ENCODE measurements around the gene SND1. TPM values are rescaled to one million over a fixed set of nuclear protein-coding genes. Genes with fewer than 3 reads are reported as not detected.

The SND1 gene
- total and polyA plus RNA-seq, 4 donors = 50.3 to 150 (median 105) TPM

GRCh38 chr7:128137181-128137580, 485.2 kb downstream of the SND1 start:
- 43% methylated on average over 9 of the region's 9 CpGs for WGBS, 2 donors
- Histone ChIP-seq H3K27me3 (ENCODE audit: control insufficient read depth in 1 of 2, insufficient read depth in 2 of 2, low read length in 1 of 2) (peaks cover 0 to 2% of the 10 kb centered on the region in 2 donors), H3K4me1 (ENCODE audit: control insufficient read depth in 1 of 2, insufficient read depth in 2 of 2, low read length in 2 of 2) (no peaks in the 10 kb centered on the region), H3K36me3 (ENCODE audit: control insufficient read depth in 1 of 2, insufficient read depth in 2 of 2, low read length in 1 of 2) (no peaks in the 10 kb centered on the region), H3K27ac (ENCODE audit: low read depth in 1 of 2, low read length in 2 of 2) (no peak overlapping the region), H3K9me3 (ENCODE audit: control insufficient read depth, low read length) (peaks cover 2% of the 10 kb centered on the region), H3K4me3 (ENCODE audit: low read length in 2 of 2) (no peak overlapping the region)
- no peak for DNase-seq
- ATAC-seq (ENCODE audit: low FRiP score) = no peak
- intact Hi-C loops (cut with DNase I) = no loop called here

DNA sequence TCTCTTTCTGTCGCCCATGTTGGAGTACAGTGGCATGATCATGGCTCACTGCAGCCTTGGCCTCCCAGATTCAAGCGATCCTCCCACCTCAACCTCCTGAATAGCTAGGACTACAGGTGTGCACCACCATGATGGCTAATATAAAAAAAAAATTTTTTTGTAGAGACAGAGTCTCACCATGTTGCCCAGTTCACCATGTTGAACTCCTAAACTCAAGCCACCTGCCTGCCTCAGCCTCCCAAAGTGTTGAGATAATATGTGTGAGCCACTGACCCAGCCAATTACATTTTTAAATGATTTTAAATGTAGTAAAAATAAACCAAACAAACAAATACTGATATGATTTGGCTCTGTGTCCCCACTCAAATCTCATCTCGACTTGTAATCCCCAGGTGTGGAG, 487.4 kb downstream of the SND1 start:
- Histone ChIP-seq H3K27ac (ENCODE audit: low read depth in 1 of 2, low read length in 2 of 2) (no peak overlapping the region), H3K36me3 (ENCODE audit: control insufficient read depth in 1 of 2, insufficient read depth in 2 of 2, low read length in 1 of 2) (no peaks in the 10 kb centered on the region), H3K27me3 (ENCODE audit: control insufficient read depth in 1 of 2, insufficient read depth in 2 of 2, low read length in 1 of 2) (peaks cover 0 to 2% of the 10 kb centered on the region in 2 donors), H3K4me1 (ENCODE audit: control insufficient read depth in 1 of 2, insufficient read depth in 2 of 2, low read length in 2 of 2) (no peaks in the 10 kb centered on the region), H3K4me3 (ENCODE audit: low read length in 2 of 2) (no peak overlapping the region), H3K9me3 (ENCODE audit: control insufficient read depth, low read length) (peaks cover 6% of the 10 kb centered on the region)
- DNase-seq (no peak), ATAC-seq (ENCODE audit: low FRiP score) (no peak)
- intact Hi-C loops (cut with DNase I) = no loop called here
- WGBS, 2 donors = 71 to 80% methylated on average over 3 of the region's 3 CpGs

DNA sequence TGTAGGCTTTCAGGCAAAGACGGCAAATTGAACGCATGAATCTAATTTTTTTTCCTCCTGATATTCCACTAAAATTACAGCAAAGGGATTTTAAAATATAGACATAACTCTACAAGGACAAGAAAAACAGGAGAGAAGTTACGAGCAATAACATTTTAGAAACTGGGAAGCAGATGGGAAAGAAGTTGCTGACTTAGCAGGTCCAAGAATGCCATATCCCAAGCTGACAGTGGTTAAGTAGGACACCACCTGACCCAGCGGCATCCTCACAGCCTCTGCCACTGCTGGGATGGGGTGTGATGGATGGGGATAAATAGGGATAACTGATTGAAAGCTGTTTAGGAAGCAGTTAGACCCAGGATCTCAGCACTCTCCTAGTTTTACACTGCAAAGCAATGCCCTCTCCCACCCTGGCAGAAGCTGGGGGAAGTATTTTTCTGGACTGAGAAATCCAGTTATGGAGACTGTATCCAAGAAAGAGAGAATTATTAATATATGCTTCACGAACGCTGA, 489.7 kb downstream of the SND1 start:
- ATAC-seq (ENCODE audit: low FRiP score) (no peak), DNase-seq (no peak)
- intact Hi-C loops (cut with DNase I) = no loop called here
- Histone ChIP-seq H3K36me3 (ENCODE audit: control insufficient read depth in 1 of 2, insufficient read depth in 2 of 2, low read length in 1 of 2) (no peaks in the 10 kb centered on the region), H3K4me1 (ENCODE audit: control insufficient read depth in 1 of 2, insufficient read depth in 2 of 2, low read length in 2 of 2) (no peaks in the 10 kb centered on the region), H3K4me3 (ENCODE audit: low read length in 2 of 2) (no peak overlapping the region), H3K9me3 (ENCODE audit: control insufficient read depth, low read length) (peaks cover 6% of the 10 kb centered on the region), H3K27me3 (ENCODE audit: control insufficient read depth in 1 of 2, insufficient read depth in 2 of 2, low read length in 1 of 2) (no peaks in the 10 kb centered on the region), H3K27ac (ENCODE audit: low read depth in 1 of 2, low read length in 2 of 2) (no peak overlapping the region)
- 69 to 81% methylated on average over 6 of the region's 6 CpGs for whole genome bisulfite sequencing, 2 donors

Small RNA genes within 50 kb of the gene (microRNA-seq; reads per million reads assigned to microRNA genes)
- gene MIR593 = 0 reads per million in 2 donors

Other genes with a start within 250 kb of the SND1 start
- 10 to 100 TPM; 13.1 to 13.6 TPM for gene GCC1, start 66.6 kb upstream of the SND1 start, total RNA-seq
- 1 to 10 TPM; 5.5 to 7.3 TPM for gene GCC1, start 66.6 kb upstream of the SND1 start, polyA plus RNA-seq
- gene ARF5, start 63.8 kb upstream of the SND1 start, total RNA-seq = 10 to 100 TPM; 91.6 to 92.9 TPM
- 100 to 1,000 TPM; 158 to 171 TPM for gene ARF5, start 63.8 kb upstream of the SND1 start, polyA plus RNA-seq
- gene FSCN3, start 58.5 kb upstream of the SND1 start, total RNA-seq = 1 to 10 TPM; 1.0 to 1.6 TPM
- gene FSCN3, start 58.5 kb upstream of the SND1 start, polyA plus RNA-seq = not detected
- not detected for gene PAX4, start 34.1 kb upstream of the SND1 start, total RNA-seq
- not detected for gene PAX4, start 34.1 kb upstream of the SND1 start, polyA plus RNA-seq